ENCODE results near the gene NFAM1. TPM values are rescaled to one million over a fixed set of nuclear protein-coding genes. Genes with fewer than 3 reads are reported as not detected.

The NFAM1 gene
- total and polyA plus RNA-seq, 3 donors from 2014 or later, result 0.71 to 2.8 (median 1.2) TPM

- 20 to 39% methylated on average over 5 to 20 of the region's 22 CpGs for WGBS, 2 donors
- intact Hi-C loops (cut with DNase I; ENCODE audit: low total_unique reads), result no loop called here
- H3K4me3 ChIP-seq, result peak overlapping the region; percentile 38 to 42
- no peak for DNase-seq
- no peak overlapping the region for H3K27ac ChIP-seq
- no peaks in the 10 kb centered on the region for H3K36me3 ChIP-seq (ENCODE audit: low read depth, missing control alignments)
- H3K27me3 ChIP-seq, result no peaks in the 10 kb centered on the region
- no peaks in the 10 kb centered on the region for H3K9me3 ChIP-seq
- TF ChIP-seq CTCF (IDR thresholded peaks at IDR 0.05) (no peak), POLR2A (IDR thresholded peaks at IDR 0.05) (no peak)
- H3K4me1 ChIP-seq, result no peaks in the 10 kb centered on the region
These were observed 89.1 kb downstream of the NFAM1 start for GRCh38 chr22:42343121-42343454.

DNA sequence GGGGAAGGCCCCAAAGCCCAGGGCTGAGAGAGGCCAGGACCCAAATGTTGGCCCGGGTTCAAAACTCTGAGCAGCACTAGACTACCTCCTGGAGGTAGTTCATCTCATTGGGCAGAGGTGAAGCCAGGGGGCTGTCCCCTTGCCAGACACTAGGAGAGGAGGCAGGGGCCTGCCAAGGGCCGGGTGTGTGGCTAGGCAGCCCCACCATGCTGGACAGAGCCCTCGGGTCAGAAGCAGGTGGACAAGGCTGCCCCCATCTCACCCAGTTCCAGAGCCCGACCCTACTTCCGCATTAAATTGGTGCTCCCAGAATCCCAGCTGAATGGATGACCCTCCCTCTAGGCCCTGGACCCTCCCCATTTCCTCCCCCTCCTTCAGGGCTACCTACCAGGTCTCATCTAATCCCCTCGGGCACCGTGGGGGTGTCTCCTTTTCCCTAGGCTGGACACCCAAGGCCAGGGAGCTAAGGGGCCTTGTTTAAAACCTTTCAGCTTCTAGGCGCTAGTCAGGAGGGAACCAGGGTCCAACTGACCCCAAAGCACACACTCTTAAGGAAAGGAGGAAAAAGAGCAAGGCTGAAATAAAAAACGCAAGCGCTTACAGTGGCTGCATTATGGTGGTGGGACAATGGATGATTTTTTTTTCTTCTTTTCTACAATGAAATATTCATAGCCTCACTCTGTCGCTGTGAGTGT, 89.6 kb downstream of the NFAM1 start:
- WGBS, 2 donors, result 71 to 78% methylated on average over 11 of the region's 11 CpGs
- TF ChIP-seq POLR2A (IDR thresholded peaks at IDR 0.05), result no peak
- TF ChIP-seq CTCF (IDR thresholded peaks at IDR 0.05), result no peak
- intact Hi-C loops (cut with DNase I; ENCODE audit: low total_unique reads), result no loop called here
- no peak for DNase-seq
- Histone ChIP-seq H3K36me3 (ENCODE audit: low read depth, missing control alignments) (no peaks in the 10 kb centered on the region), H3K4me3 (peak overlapping the region in 1 of 2 donors; percentile 38), H3K27me3 (no peaks in the 10 kb centered on the region), H3K4me1 (no peaks in the 10 kb centered on the region), H3K9me3 (no peaks in the 10 kb centered on the region), H3K27ac (no peak overlapping the region)

GRCh38 chr22:42341779-42342178, 90.4 kb downstream of the NFAM1 start:
- WGBS, 2 donors, result 95 to 100% methylated on average over 4 of the region's 4 CpGs
- H3K4me3 ChIP-seq, result no peak overlapping the region
- no peak for DNase-seq
- no peak for TF ChIP-seq POLR2A (IDR thresholded peaks at IDR 0.05)
- no peak for TF ChIP-seq CTCF (IDR thresholded peaks at IDR 0.05)
- no peak overlapping the region for H3K27ac ChIP-seq
- intact Hi-C loops (cut with DNase I; ENCODE audit: low total_unique reads), result no loop called here
- no peaks in the 10 kb centered on the region for H3K27me3 ChIP-seq
- no peaks in the 10 kb centered on the region for H3K9me3 ChIP-seq
- no peaks in the 10 kb centered on the region for H3K36me3 ChIP-seq (ENCODE audit: low read depth, missing control alignments)
- H3K4me1 ChIP-seq, result no peaks in the 10 kb centered on the region

DNA sequence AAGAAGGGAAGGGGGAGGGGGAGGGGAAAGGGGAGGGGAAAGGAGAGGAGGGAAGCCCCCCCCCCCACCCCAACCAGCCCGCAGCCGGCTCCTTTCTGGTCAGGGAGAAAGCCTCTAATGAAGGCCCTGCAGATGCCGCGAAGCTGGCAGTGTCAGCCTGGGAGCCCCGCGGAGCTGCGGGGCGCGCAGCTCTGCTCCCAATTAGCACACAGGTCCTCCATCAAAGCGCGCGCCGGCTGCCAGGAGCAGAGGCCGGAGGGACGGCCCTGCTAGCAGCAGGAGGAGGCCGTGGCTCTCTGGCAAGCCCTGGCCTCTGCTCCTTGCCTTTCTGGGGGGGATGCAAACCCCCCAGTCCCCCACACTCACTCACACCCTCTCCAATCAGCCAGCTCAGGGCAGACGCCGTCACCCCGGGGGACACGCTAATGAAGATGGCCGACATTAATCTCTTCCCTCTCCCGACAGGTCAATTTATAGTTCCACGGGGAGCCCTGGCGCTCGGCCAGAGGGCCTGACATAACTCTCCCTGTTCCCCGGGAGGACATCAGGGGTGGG, 91.3 kb downstream of the NFAM1 start:
- Histone ChIP-seq H3K36me3 (ENCODE audit: low read depth, missing control alignments) (no peaks in the 10 kb centered on the region), H3K27ac (no peak overlapping the region), H3K9me3 (no peaks in the 10 kb centered on the region), H3K4me3 (no peak overlapping the region), H3K4me1 (no peaks in the 10 kb centered on the region), H3K27me3 (no peaks in the 10 kb centered on the region)
- DNase-seq, result no peak
- 55 to 56% methylated on average over 16 to 26 of the region's 26 CpGs for WGBS, 2 donors
- intact Hi-C loops (cut with DNase I; ENCODE audit: low total_unique reads), result no loop called here
- TF ChIP-seq POLR2A (IDR thresholded peaks at IDR 0.05) (no peak), CTCF (IDR thresholded peaks at IDR 0.05) (no peak)

DNA sequence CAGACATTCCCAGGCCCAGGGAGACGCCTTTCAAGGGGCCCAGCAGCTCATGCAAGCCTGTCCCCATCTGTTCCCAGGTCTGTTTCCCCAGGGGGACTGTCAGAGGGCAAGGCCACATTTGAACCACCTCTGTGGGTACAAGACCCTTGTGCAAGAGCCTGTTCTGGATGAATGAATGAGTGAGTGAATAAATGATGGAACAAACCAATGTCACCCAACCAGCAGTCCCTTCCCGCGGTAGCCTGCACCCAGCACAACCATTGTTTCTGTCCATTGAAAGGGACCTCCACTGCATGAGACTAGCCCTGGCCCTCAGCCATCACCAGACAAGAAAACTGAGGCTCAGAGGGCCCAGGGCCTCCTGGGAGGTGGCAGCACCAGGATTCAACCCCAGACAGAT, 92.1 kb downstream of the NFAM1 start:
- Histone ChIP-seq H3K27ac (no peak overlapping the region), H3K27me3 (no peaks in the 10 kb centered on the region), H3K4me3 (no peak overlapping the region), H3K4me1 (no peaks in the 10 kb centered on the region), H3K36me3 (ENCODE audit: low read depth, missing control alignments) (no peaks in the 10 kb centered on the region), H3K9me3 (no peaks in the 10 kb centered on the region)
- intact Hi-C loops (cut with DNase I; ENCODE audit: low total_unique reads), result no loop called here
- 80 to 99% methylated on average over 2 to 3 of the region's 3 CpGs for WGBS, 2 donors
- TF ChIP-seq POLR2A (IDR thresholded peaks at IDR 0.05) (no peak), CTCF (IDR thresholded peaks at IDR 0.05) (no peak)
- no peak for DNase-seq
